SU-DHL-6 (cell line): ENCODE measurements around the gene AP2A2.

Source experiments
- H2AFZ ChIP-seq: fragments of 200-600 bp; sonication (generic); 2 replicates; pipeline ENCODE4 v1.6.1; 2014; ENCODE audit warnings: low read depth, mild to moderate bottlenecking, moderate library complexity, mixed read lengths, antibody characterized with exemption, low read length; ENCODE audit not compliant: severe bottlenecking
- H3F3A ChIP-seq: fragments of 200-600 bp; shearing (Covaris generic); 2 replicates; pipeline ENCODE4 v1.6.0; 2016; ENCODE audit warnings: antibody characterized with exemption, mild to moderate bottlenecking; ENCODE audit not compliant: insufficient read depth
- H3K27ac ChIP-seq: fragments of 200-600 bp; sonication (generic); 2 replicates; pipeline ENCODE4 v1.5.1; 2016; ENCODE audit warnings: low read depth, mild to moderate bottlenecking, low read length, moderate library complexity, mixed read lengths
- H3K27me3 ChIP-seq: fragments of 200-600 bp; sonication (generic), shearing (Covaris generic); 2 replicates; pipeline ENCODE4 v1.6.0; 2014; ENCODE audit warnings: mild to moderate bottlenecking, low read length
- H3K36me3 ChIP-seq: fragments of 200-600 bp; sonication (generic); 2 replicates; pipeline ENCODE4 v1.6.1; 2014; ENCODE audit warnings: mild to moderate bottlenecking, low read length, mixed read lengths
- H3K4me2 ChIP-seq: fragments of 300-600, 200-600 bp; shearing (Covaris generic), sonication (generic); 2 replicates; pipeline ENCODE4 v1.6.0; 2014; ENCODE audit warnings: low read length, low read depth, mild to moderate bottlenecking; ENCODE audit not compliant: poor library complexity, severe bottlenecking
- H3K4me3 ChIP-seq: fragments of 200-600 bp; sonication (generic); 2 replicates; pipeline ENCODE4 v1.5.1; 2014; ENCODE audit warnings: antibody characterized with exemption, low read length, mild to moderate bottlenecking, mixed read lengths; ENCODE audit not compliant: insufficient read depth, poor library complexity, severe bottlenecking
- H3K79me2 ChIP-seq: fragments of 200-600 bp; sonication (generic); 2 replicates; pipeline ENCODE4 v1.6.1; 2014; ENCODE audit warnings: mild to moderate bottlenecking, low read length, moderate library complexity; ENCODE audit not compliant: insufficient read depth
- H3K9ac ChIP-seq: fragments of 200-600 bp; sonication (generic); 2 replicates; pipeline ENCODE4 v1.7.0; 2014; ENCODE audit warnings: mild to moderate bottlenecking, low read length
- H3K9me2 ChIP-seq: fragments of 200-600 bp; sonication (generic); replicated peaks from 2 replicates; pipeline ENCODE4 v1.6.1; 2014; ENCODE audit warnings: low read length; ENCODE audit not compliant: insufficient read depth
- H3K9me3 ChIP-seq: fragments of 200-600 bp; sonication (generic); 2 replicates; pipeline ENCODE4 v1.6.1; 2014; ENCODE audit warnings: low read length, mixed read lengths; ENCODE audit not compliant: insufficient read depth
- H4K20me1 ChIP-seq: fragments of 200-600 bp; sonication (generic); 2 replicates; pipeline ENCODE4 v1.6.1; 2014; ENCODE audit warnings: low read depth, mild to moderate bottlenecking, antibody characterized with exemption, low read length, moderate library complexity, mixed read lengths
- EZH2phosphoT487 ChIP-seq: fragments of 200-600 bp; sonication (generic), shearing (Covaris generic); conservative IDR thresholded peaks from 2 replicates; pipeline ENCODE4 v1.6.1; 2018; ENCODE audit warnings: mild to moderate bottlenecking, antibody characterized with exemption, low read length, moderate library complexity, mixed read lengths
- TF ChIP-seq, protein P1 (sequence below): fragments of 200-600 bp; sonication (generic); IDR thresholded peaks from one replicate; pipeline ENCODE4 v1.5.1; 2017; ENCODE audit warnings: antibody characterized with exemption, mild to moderate bottlenecking, low read length, moderate library complexity; ENCODE audit not compliant: insufficient read depth, poor library complexity, severe bottlenecking

The AP2A2 gene

DNA sequence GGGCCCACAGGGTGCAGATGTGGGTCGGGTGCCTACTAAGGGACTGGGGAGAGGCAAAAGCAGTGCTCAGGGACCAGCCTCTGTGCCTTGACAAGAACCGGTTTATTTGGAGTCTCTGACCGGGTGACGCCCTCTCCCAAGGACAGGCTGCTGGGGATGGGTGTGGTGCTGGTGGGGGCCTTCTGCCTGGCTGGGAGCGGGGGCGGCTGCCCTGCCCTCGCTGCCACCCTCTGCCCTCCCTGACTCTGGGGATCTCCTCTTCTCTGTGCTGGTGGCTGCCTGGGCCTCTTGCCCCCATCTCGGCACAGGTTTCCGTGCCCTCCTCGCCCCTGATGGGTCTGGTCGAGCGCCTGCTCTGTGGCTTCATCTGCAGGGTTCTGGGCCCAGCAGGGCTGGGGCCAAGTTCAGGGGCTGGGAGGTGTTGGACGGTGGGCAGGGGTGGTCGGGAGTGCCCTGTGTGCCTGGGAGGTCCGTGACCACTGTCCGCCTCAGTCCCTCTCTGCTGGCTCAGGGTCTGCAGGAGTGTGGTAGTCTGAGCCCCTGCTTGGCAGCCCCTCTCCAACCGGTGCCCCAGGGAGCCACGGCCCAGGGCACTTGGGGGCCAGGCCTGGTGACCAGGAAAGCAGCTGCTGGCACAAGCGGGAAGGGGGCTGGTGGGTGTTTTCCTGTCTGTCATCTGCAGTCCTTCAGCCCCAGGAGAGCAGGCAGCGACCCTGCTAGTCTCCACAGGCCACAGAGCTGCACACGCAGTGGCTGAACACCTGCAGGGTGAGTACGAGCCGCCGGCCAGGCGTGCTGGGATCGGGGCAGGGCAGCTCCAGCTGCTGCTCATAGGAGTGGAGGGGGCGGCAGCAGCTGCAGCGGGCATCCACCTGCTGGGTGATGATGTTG is 87.3 kb downstream of the AP2A2 start:
- no peak overlapping the region for H3K27ac ChIP-seq
- H3K4me2 ChIP-seq, result no peak overlapping the region
- H3K9ac ChIP-seq, result no peak overlapping the region

DNA sequence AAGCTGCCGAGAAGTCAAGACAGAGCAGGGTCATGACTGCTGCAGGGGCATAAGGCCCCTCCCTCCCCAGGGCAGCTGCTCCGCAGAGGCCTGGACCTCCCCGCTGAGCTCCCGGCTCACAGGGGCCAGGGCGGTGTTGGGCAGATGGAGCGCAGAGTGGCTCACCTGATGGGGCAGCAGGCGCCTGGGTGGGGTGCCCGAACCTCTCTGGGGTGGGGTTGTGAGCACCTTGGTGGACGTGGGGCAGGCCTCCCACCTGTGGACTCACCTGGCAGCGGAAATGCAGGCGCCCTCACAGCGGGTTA is 87.9 kb downstream of the AP2A2 start:
- Histone ChIP-seq H4K20me1 (no peaks in the 10 kb centered on the region), H3K27ac (no peak overlapping the region), H3K36me3 (no peaks in the 10 kb centered on the region), H3K9ac (no peak overlapping the region), H3K79me2 (no peaks in the 10 kb centered on the region), H3F3A (no peaks in the 10 kb centered on the region), H3K9me2 (no peaks in the 10 kb centered on the region), H3K4me3 (no peak overlapping the region), H2AFZ (no peak overlapping the region), H3K9me3 (no peaks in the 10 kb centered on the region), H3K4me2 (no peak overlapping the region), H3K27me3 (no peaks in the 10 kb centered on the region)
- no peak for TF ChIP-seq EZH2phosphoT487
- TF ChIP-seq, protein P1, sequence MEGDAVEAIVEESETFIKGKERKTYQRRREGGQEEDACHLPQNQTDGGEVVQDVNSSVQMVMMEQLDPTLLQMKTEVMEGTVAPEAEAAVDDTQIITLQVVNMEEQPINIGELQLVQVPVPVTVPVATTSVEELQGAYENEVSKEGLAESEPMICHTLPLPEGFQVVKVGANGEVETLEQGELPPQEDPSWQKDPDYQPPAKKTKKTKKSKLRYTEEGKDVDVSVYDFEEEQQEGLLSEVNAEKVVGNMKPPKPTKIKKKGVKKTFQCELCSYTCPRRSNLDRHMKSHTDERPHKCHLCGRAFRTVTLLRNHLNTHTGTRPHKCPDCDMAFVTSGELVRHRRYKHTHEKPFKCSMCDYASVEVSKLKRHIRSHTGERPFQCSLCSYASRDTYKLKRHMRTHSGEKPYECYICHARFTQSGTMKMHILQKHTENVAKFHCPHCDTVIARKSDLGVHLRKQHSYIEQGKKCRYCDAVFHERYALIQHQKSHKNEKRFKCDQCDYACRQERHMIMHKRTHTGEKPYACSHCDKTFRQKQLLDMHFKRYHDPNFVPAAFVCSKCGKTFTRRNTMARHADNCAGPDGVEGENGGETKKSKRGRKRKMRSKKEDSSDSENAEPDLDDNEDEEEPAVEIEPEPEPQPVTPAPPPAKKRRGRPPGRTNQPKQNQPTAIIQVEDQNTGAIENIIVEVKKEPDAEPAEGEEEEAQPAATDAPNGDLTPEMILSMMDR, result no peak

More for the DNA sequence above, 87.3 kb downstream of the AP2A2 start:
- Histone ChIP-seq H3K9me3 (no peaks in the 10 kb centered on the region), H3K79me2 (no peaks in the 10 kb centered on the region), H3K9me2 (no peaks in the 10 kb centered on the region), H3F3A (no peaks in the 10 kb centered on the region), H2AFZ (no peak overlapping the region), H4K20me1 (no peaks in the 10 kb centered on the region), H3K4me3 (no peak overlapping the region), H3K36me3 (no peaks in the 10 kb centered on the region), H3K27me3 (no peaks in the 10 kb centered on the region)
- no peak for TF ChIP-seq EZH2phosphoT487
- TF ChIP-seq, protein P1, result no peak

DNA sequence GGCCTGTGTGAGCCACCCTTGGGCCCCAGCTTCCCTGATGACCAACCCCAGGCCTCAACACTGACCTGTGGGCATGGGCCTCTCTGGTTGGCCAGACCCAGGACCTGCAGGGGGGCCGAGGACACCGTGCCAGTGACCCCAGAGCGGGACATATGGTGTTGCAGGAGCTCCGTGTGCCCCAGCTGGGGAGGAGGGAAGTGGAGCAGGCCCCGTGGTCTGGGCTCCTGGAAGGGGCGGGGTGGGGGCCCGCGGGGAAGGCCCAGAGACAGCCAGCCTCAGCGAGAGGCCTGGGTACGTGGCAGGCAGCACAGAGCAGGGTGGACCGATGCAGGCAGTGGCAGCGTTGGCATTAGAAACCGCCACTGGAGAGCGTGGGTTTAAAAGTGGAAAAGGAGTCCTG is 88.6 kb downstream of the AP2A2 start:
- Histone ChIP-seq H2AFZ (no peak overlapping the region), H3K4me2 (no peak overlapping the region), H3K9ac (no peak overlapping the region), H3K27me3 (no peaks in the 10 kb centered on the region), H3K4me3 (no peak overlapping the region), H4K20me1 (no peaks in the 10 kb centered on the region), H3K36me3 (no peaks in the 10 kb centered on the region), H3K9me3 (no peaks in the 10 kb centered on the region), H3K79me2 (no peaks in the 10 kb centered on the region), H3F3A (no peaks in the 10 kb centered on the region), H3K27ac (no peak overlapping the region), H3K9me2 (no peaks in the 10 kb centered on the region)
- TF ChIP-seq, protein P1, result no peak
- no peak for TF ChIP-seq EZH2phosphoT487
